Measurements from ENCODE around the gene LRRC38.

Gene LRRC38

GRCh38 chr1:13487143-13487868, 26.5 kb downstream of the LRRC38 start:
- ChIA-PET CTCF (no interaction called here), POLR2A (no interaction called here)
- Histone ChIP-seq H3K9me3 (ENCODE audit: control insufficient read depth, insufficient read depth, low read depth, low read length) (no peaks in the 10 kb centered on the region), H3K27ac (ENCODE audit: extremely low read depth, low read depth, low read length) (no peak overlapping the region), H3K4me1 (ENCODE audit: control insufficient read depth, insufficient read depth, low read length) (no peaks in the 10 kb centered on the region), H3K4me3 (ENCODE audit: low read depth, low read length) (no peak overlapping the region), H3K36me3 (ENCODE audit: control insufficient read depth in 2 of 2, insufficient read depth in 1 of 2, low read length in 2 of 2) (no peaks in the 10 kb centered on the region)
- TF ChIP-seq ZNF311 (tag by site-specific recombination; IDR thresholded peaks at IDR 0.05; ENCODE audit: borderline replicate concordance) = no peak
- TF ChIP-seq ZNF558 (tag by site-specific recombination; IDR thresholded peaks at IDR 0.05) = no peak
- TF ChIP-seq ZNF391 (tag by site-specific recombination; IDR thresholded peaks at IDR 0.05; ENCODE audit: borderline replicate concordance, low read depth) = no peak
- TF ChIP-seq SALL2 (tag by site-specific recombination; IDR thresholded peaks at IDR 0.05; ENCODE audit: borderline replicate concordance) = no peak
- TF ChIP-seq ZNF449 (tag by site-specific recombination; IDR thresholded peaks at IDR 0.05) = no peak
- TF ChIP-seq ZFP3 (tag by site-specific recombination; IDR thresholded peaks at IDR 0.05; ENCODE audit: low read depth) = no peak
- TF ChIP-seq ZBTB17 (tag by site-specific recombination; IDR thresholded peaks at IDR 0.05) = no peak
- no peak for TF ChIP-seq TSHZ1 (tag by site-specific recombination; IDR thresholded peaks at IDR 0.05; ENCODE audit: borderline replicate concordance)
- no peak for TF ChIP-seq ZNF501 (tag by site-specific recombination; IDR thresholded peaks at IDR 0.05)
- no peak for TF ChIP-seq ZNF830 (tag by site-specific recombination; IDR thresholded peaks at IDR 0.05; ENCODE audit: low read depth)
- no peak for TF ChIP-seq ZNF768 (tag by site-specific recombination; IDR thresholded peaks at IDR 0.05)
- no peak for TF ChIP-seq PRDM2 (tag by site-specific recombination; IDR thresholded peaks at IDR 0.05; ENCODE audit: borderline replicate concordance)
- no peak for TF ChIP-seq ZNF175 (tag by site-specific recombination; IDR thresholded peaks at IDR 0.05)
- no peak for TF ChIP-seq ZNF658 (tag by site-specific recombination; IDR thresholded peaks at IDR 0.05)
- TF ChIP-seq PRDM6 (tag by site-specific recombination; IDR thresholded peaks at IDR 0.05) = no peak
- TF ChIP-seq ZNF221 (tag by site-specific recombination; IDR thresholded peaks at IDR 0.05; ENCODE audit: borderline replicate concordance) = no peak
- no peak for TF ChIP-seq CTCF (tag by site-specific recombination; IDR thresholded peaks at IDR 0.05)

All from HEK293 (cell line).